HG03342 (cell line): ENCODE results near the gene HBB.
"Not testable (repeated sequence)": the region's sequence is repeated elsewhere in the genome, so short reads cannot be mapped to it uniquely, and the experiment has no call there.

Source experiments
- ATAC-seq: cut with Tn5 transposase; IDR thresholded peaks from one replicate; pipeline ENCODE4 v1.9.1; 2021; ENCODE audit warnings: mild to moderate bottlenecking, moderate library complexity; ENCODE audit not compliant: unreplicated experiment

The HBB gene

DNA sequence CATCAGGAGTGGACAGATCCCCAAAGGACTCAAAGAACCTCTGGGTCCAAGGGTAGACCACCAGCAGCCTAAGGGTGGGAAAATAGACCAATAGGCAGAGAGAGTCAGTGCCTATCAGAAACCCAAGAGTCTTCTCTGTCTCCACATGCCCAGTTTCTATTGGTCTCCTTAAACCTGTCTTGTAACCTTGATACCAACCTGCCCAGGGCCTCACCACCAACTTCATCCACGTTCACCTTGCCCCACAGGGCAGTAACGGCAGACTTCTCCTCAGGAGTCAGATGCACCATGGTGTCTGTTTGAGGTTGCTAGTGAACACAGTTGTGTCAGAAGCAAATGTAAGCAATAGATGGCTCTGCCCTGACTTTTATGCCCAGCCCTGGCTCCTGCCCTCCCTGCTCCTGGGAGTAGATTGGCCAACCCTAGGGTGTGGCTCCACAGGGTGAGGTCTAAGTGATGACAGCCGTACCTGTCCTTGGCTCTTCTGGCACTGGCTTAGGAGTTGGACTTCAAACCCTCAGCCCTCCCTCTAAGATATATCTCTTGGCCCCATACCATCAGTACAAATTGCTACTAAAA is at the start of gene HBB:
Gene HBB (minus strand): TSS at position 340 of the 579 bp plus-strand sequence. CDS start 50 bp downstream, at position 290.
- no peak for ATAC-seq

GRCh38 chr11:5275369-5276110 is 48.7 kb upstream of the HBB start:
- ATAC-seq, result no peak

DNA sequence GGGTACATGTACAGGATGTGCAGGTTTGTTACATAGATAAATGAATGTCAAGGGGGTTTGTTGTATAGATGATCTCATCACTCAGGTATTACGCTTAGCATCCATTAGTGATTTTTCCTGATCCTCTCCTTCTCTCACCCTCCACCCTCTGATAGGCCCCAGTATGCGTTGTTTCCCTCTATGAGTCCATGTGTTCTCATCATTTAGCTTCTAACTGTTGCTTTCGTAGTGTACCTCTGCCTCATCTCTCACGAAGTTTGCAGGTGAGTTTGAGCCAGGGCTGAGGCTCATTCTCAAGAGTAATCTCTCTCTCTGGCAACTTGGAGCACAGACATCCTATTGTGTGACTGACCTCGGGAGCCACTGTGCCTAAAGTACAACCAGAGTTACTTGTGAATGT is 47.5 kb upstream of the HBB start:
- ATAC-seq, result no peak

- no peak for ATAC-seq
These were observed 45.6 kb upstream of the HBB start for GRCh38 chr11:5272395-5273017.

DNA sequence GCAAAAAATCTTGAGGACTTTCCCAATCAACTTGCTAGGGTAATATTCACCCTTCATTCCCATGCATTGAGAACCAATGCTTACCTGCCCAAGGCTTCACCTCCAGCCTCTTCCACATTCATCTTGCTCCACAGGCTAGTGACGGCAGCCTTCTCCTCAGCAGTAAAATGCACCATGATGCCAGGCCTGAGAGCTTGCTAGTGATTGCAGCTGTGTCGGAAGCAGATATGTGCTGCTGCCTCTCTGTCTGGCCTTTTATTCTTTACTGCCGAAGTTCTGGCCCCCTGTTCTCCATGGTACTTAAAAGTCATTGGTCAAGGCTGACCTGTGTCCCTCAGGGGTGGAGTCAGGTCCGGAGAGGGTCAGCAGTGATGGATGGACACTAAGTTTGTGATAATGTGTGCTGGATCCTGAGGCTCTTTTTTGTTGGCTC is 42.9 kb upstream of the HBB start, which contains the start of gene HBE1:
Gene HBE1 (minus strand): TSS at position 231 of the 433 bp plus-strand sequence. CDS start 55 bp downstream, at position 176.
- no peak for ATAC-seq

- ATAC-seq, result no peak
These were observed 40.2 kb upstream of the HBB start for GRCh38 chr11:5267033-5267563.

DNA sequence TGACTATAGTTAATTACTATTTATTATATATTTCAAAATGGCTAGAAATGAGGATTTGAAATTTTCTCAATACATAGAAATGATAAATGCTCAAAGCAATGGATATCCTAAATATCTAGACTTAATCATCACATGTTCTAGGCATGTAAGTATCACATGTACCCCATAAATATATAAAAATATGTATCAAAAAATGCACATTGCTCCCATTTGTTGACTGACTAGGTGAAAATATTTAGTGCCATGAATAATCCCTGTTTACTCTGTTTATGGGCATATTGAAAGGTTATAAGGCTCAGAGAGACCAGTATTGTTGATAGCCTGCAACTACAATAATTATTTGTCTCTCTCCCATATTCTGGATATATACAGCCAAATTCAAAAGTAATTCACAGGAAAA is 39.7 kb upstream of the HBB start:
- no peak for ATAC-seq

DNA sequence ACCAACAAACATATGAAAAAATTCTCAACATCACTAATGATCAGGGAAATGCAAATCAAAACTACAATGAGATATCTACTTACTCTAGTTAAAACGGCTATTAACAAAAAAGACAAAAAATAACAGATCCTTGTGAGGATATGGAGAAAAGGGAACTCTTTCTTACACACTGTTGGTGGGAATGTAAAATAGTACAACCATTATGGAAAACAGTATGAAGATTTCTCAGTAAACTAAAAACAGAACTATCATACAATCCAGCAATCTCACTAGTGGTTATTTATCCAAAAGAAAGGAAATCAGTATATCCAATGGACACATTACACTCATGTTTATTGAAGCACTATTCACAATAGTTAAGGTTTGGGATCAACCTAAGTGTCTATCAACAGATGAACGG is 39.0 kb upstream of the HBB start:
- no peak for ATAC-seq

DNA sequence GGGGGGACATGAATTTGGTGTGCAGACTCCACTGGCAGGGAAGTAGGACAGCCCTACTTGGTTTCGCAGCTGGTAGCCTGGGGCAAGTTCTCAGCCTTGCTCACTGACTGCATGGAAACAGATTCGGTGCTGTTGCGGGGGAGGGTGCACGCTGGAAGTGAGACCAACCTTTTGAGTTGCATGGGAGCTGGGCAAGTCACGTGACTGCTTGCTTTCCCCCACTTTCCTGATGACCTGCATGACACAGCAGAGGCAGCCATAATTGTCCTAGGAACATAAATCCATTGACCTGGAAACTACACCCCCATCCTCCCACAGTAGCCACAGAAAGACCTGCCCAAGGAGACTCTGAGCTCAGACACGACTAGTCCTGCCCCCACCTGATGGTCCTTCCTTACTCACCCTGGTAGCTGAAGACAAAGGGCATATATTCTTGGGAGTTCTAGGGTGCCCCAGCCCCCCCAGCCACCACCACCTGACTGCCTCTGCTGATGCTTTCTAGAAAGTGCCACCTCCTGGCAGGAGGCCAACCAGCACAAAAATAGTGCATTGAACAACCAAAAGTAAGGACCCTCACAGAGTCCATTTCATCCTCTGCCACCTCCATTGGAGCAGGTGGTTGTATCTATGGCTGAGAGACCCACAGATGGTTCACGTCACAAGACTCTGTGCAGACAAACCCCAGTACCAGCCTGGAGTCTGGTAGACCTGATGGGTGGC is 31.8 kb upstream of the HBB start:
- no peak for ATAC-seq

DNA sequence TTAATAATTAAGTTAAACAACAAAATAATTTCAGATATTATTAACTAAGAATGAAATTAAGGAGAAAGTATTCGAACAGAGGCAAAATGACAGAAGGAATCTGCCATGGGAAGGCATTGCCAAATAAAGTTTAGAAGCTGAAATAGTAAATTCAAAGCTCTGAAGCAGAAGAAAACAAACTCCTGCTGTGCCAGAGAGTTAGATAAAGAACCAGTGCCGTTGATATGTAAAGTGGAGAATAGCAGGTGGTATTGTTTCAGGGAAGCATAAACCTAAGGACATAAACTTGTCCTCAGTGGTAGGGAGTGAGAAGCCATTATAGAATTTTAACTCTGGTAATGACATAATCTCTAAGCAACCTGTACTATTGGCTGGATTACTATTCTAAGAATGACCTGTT is 30.4 kb upstream of the HBB start:
- ATAC-seq, result no peak

DNA sequence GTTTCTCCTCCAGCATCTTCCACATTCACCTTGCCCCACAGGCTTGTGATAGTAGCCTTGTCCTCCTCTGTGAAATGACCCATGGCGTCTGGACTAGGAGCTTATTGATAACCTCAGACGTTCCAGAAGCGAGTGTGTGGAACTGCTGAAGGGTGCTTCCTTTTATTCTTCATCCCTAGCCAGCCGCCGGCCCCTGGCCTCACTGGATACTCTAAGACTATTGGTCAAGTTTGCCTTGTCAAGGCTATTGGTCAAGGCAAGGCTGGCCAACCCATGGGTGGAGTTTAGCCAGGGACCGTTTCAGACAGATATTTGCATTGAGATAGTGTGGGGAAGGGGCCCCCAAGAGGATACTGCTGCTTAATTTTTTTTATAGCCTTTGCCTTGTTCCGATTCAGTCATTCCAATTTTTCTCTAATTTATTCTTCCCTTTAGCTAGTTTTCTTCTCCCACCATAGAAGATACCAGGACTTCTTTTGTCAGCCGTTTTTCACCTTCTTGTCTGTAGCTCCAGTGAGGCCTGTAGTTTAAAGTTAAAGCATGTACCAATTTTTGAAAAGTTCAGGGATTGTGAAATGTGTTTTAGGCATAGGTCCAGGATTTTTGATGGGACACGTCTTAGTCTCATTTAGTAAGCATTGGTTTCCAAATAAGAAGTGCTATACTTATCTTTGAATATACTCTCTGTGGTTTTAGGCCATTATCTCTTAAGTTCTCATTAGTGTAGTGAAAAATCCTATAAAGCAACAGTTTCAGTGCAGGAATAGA is 28.0 kb upstream of the HBB start, which contains the start of gene HBG2:
Gene HBG2 (minus strand): TSS at position 136 of the 768 bp plus-strand sequence. CDS start 53 bp downstream, at position 83.
- not testable (repeated sequence) for ATAC-seq

DNA sequence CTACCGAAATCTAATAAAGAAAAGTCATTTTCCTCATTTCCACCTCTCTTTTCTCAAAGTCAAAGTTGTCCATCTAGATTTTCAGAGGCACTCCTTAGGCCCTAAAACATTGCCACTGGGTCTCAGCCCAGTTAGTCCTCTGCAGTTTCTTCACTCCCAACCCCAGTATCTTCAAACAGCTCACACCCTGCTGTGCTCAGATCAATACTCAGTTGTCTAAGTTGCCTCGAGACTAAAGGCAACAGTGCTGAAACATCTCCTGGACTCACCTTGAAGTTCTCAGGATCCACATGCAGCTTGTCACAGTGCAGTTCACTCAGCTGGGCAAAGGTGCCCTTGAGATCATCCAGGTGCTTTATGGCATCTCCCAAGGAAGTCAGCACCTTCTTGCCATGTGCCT is 27.2 kb upstream of the HBB start:
- not testable (repeated sequence) for ATAC-seq

GRCh38 chr11:5253440-5253839 is 26.6 kb upstream of the HBB start:
- not testable (repeated sequence) for ATAC-seq

GRCh38 chr11:5252919-5253265 is 26.0 kb upstream of the HBB start:
- ATAC-seq, result no peak

- ATAC-seq, result no peak
These were observed 25.5 kb upstream of the HBB start for GRCh38 chr11:5252192-5252918.

GRCh38 chr11:5251746-5252145 is 24.9 kb upstream of the HBB start:
- ATAC-seq, result no peak

DNA sequence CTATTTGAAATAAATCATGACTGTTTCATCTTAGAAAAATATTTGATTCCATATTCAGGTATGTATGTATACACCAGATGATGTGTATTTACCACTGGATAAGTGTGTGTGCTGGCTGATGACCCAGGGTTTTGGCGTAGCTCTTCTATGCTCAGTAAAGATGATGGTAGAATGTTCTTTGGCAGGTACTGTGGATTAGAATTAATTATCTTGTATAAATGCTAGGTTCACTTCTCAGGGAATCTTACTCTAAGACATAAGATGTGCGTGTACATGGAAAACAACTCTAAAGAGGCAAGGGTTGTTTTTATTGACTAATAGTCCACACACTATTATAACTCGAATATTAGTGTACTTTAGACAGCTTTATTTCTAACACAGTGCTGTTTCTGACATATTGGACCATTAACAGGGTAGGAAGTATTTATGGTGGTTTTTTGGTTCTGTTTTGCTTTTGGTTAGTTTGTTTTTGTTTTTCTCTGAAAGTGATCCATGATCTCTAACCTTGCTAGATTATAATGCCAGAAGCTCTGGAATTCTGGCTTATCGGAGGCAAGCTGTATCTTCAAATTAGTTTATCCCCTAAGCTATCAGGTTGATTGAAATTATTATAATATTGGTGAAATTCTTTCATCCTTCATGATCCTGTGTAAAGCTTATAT is 23.8 kb upstream of the HBB start:
- ATAC-seq, result no peak

- ATAC-seq, result not testable (repeated sequence)
These were observed 23.0 kb upstream of the HBB start, which contains the start of gene HBG1 for GRCh38 chr11:5249807-5250396. HBG1 (minus strand) TSS chr11:5249857; CDS start chr11:5249804, 53 bp downstream.

GRCh38 chr11:5248498-5248897 is 21.6 kb upstream of the HBB start:
- not testable (repeated sequence) for ATAC-seq
